Measurements from ENCODE around the gene GDI2.

DNA sequence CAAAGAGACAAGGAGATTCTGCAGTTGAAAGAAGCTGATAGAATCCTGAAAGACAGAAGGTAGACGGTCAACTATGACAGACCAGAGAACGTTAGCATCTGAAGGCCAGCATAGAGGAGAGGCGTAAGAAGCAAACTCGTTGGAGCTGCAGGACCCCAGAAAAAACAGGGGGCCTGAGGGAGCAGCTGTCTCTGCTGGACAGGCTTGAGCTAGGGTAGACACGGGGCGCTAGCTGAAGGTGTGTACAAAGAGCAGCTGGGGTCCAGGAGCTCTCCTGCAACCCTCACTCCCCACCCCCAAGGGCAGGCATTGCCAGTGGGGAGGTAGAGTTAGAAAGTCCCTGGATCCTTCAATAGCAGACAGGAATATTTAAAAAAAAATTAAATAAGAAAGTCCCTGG, 14.6 kb upstream of the GDI2 start:
- TF ChIP-seq EZH2 (IDR thresholded peaks at IDR 0.05) (no peak), POLR2AphosphoS5 (IDR thresholded peaks at IDR 0.05; ENCODE audit: borderline replicate concordance, low read depth, low read length) (no peak)

Measured in SK-N-MC (cell line).